Esophagus muscularis mucosa (tissue), 3 donors: ENCODE data around the gene MAML3.

Experiments used
- CTCF ChIP-seq, 3 experiments: fragments of 200-600 bp in 2 of 3; fragments of 450-650 bp in 1 of 3; sonication (generic) in 2 of 3; IDR thresholded peaks; one replicate each; pipeline ENCODE4 v1.5.1; 2017 to 2019; ENCODE audit warnings: antibody characterized with exemption in 3 of 3, mild to moderate bottlenecking in 2 of 3, moderate library complexity in 1 of 3
- POLR2A ChIP-seq: fragments of 450-650 bp; IDR thresholded peaks from one replicate; pipeline ENCODE4 v1.6.1; 2017; ENCODE audit warnings: antibody characterized with exemption, moderate library complexity, mild to moderate bottlenecking, low read depth
- POLR2AphosphoS5 ChIP-seq, 2 donors: sonication (generic); formaldehyde crosslinking; IDR thresholded peaks; one replicate each; pipeline ENCODE4 v1.6.1; 2017; ENCODE audit warnings: antibody characterized with exemption in 2 of 2

- TF ChIP-seq CTCF (IDR thresholded peaks at IDR 0.05) (no peak), POLR2A (no peak), POLR2AphosphoS5 (IDR thresholded peaks at IDR 0.05) (no peak)
These were observed 26.6 kb upstream of the MAML3 start for GRCh38 chr4:140180577-140180976.
